Measurements from ENCODE around the gene COL19A1.

DNA sequence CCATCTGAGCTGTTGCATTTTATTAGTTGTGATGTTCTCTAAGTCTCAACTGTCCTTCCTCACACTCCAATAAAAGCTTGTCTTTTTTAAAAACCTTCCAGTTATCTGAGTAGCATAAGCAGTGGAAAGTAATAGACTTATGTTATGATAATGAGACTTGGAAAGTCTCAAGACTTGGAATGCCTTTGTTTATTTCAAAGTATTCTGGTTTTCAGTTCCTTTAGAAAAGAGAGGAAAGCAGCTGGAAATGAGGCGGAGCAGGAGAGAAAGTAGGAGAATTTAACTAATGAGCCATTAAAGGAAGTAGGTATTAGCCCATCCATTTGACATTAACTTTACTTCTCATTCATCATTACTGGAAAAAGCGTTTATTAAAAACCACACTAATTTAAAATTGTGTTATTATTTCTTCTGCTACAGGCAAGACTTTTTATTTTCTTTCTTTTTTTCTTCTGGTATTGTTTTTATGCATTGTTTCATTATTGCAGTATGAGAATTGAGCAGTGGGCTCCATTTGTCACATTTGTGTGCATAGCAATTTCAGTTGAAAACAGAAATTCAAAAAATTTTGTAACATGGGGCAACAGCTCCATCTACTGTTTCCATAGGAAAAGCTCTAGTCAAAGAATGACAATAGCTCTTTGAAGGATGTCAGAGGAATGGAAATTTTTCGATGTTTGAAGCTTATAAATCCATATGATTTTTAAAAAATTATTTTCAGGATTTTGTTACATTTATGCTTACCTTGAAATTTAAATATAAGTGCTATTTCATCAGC, 241.7 kb downstream of the COL19A1 start:
- TF ChIP-seq, protein P1, sequence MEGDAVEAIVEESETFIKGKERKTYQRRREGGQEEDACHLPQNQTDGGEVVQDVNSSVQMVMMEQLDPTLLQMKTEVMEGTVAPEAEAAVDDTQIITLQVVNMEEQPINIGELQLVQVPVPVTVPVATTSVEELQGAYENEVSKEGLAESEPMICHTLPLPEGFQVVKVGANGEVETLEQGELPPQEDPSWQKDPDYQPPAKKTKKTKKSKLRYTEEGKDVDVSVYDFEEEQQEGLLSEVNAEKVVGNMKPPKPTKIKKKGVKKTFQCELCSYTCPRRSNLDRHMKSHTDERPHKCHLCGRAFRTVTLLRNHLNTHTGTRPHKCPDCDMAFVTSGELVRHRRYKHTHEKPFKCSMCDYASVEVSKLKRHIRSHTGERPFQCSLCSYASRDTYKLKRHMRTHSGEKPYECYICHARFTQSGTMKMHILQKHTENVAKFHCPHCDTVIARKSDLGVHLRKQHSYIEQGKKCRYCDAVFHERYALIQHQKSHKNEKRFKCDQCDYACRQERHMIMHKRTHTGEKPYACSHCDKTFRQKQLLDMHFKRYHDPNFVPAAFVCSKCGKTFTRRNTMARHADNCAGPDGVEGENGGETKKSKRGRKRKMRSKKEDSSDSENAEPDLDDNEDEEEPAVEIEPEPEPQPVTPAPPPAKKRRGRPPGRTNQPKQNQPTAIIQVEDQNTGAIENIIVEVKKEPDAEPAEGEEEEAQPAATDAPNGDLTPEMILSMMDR (IDR thresholded peaks at IDR 0.05): peak in 5 of 6 experiments; percentile 33 to 54 (median 54)
- no peak for TF ChIP-seq POLR2A (IDR thresholded peaks at IDR 0.05)
